HepG2 (cell line): ENCODE data around the gene UBAP1L. TPM values are rescaled to one million over a fixed set of nuclear protein-coding genes. Genes with fewer than 3 reads are reported as not detected.

ENCODE experiments used
- ATAC-seq: fragments of 200-7000 bp; cut with Tn5 transposase; 3 replicates; pipeline ENCODE4 v1.9.1; 2020; ENCODE audit warnings: mild to moderate bottlenecking, moderate library complexity
- BruUV-seq: library from RNA; stranded (reverse); fragments of 400-500 nt; replicated peaks from 2 replicates; lab custom pipeline; 2021; lab: Mats Ljungman, UMichigan
- CTCF ChIA-PET: fragments of 300-600 bp; formaldehyde crosslinking; extraction: SDS; loops from one replicate; lab custom pipeline; 2021; ENCODE audit warnings: low total read pairs, inconsistent platforms, low intra/inter-chr PET ratio; lab: Yijun Ruan, JAX
- POLR2A ChIA-PET: fragments of 350-600 bp; sonication (Branson Sonifier 250); formaldehyde crosslinking; loops from one replicate; lab custom pipeline; 2020; ENCODE audit warnings: antibody characterized with exemption, inconsistent platforms; lab: Yijun Ruan, JAX
- DNase-seq: peaks from one replicate; pipeline ENCODE4 v3.0.0-alpha.2; 2015; ENCODE audit warnings: low spot score
- FAIRE-seq: peaks from 3 replicates; lab custom pipeline; 2011; peaks lifted over from hg19 to GRCh38; lab: Jason Lieb, UNC
- H2AFZ ChIP-seq: one replicate; pipeline ENCODE4 v1.6.1; 2011; ENCODE audit warnings: low read length, inconsistent platforms
- H3K27ac ChIP-seq: fragments of 300-600 bp; 3 replicates; pipeline ENCODE4 v1.8.0; 2011; ENCODE audit warnings: mixed run types, mild to moderate bottlenecking, mixed read lengths, low read length, inconsistent platforms; ENCODE audit not compliant: insufficient read depth; ENCODE audit errors: extremely low read length
- H3K27me3 ChIP-seq, 2 experiments: fragments of 200-600 bp in 1 of 2; 2 replicates in 1 of 2; 3 replicates in 1 of 2; pipeline versions ENCODE4 v1.6.0 to v1.8.0; 2011; ENCODE audit warnings: low read length in 2 of 2, mild to moderate bottlenecking in 2 of 2, moderate library complexity in 2 of 2, inconsistent platforms in 1 of 2; ENCODE audit not compliant: insufficient read depth in 2 of 2, control insufficient read depth in 1 of 2
- H3K36me3 ChIP-seq, 2 experiments: fragments of 200-600 bp in 1 of 2; replicated peaks in 1 of 2; 2 replicates in 1 of 2; 3 replicates in 1 of 2; pipeline versions ENCODE4 v1.5.1 to v1.8.0; 2011; ENCODE audit warnings: low read length in 2 of 2, inconsistent platforms in 1 of 2; ENCODE audit not compliant: insufficient read depth in 2 of 2, control insufficient read depth in 1 of 2
- H3K4me1 ChIP-seq: 2 replicates; pipeline ENCODE4 v1.5.1; 2012; ENCODE audit warnings: low read length, inconsistent platforms; ENCODE audit not compliant: insufficient read depth
- H3K4me2 ChIP-seq: 2 replicates; pipeline ENCODE4 v1.6.0; 2011; ENCODE audit warnings: low read depth, low read length, inconsistent platforms
- H3K4me3 ChIP-seq, 3 experiments: fragments of 200-600 bp in 1 of 3; sonication (generic), shearing (Covaris generic) in 1 of 3; replicated peaks in 1 of 3; 2 replicates each; pipeline ENCODE4 v1.5.1; 2011 to 2016; ENCODE audit warnings: low read length in 3 of 3, inconsistent platforms in 2 of 3, low read depth in 2 of 3, mild to moderate bottlenecking in 2 of 3, control low read depth in 1 of 3, mixed read lengths in 1 of 3; ENCODE audit not compliant: insufficient read depth in 1 of 3
- H3K79me2 ChIP-seq: one replicate; pipeline ENCODE4 v1.6.1; 2011; ENCODE audit warnings: low read length, inconsistent platforms; ENCODE audit not compliant: insufficient read depth
- H3K9ac ChIP-seq: 2 replicates; pipeline ENCODE4 v1.6.0; 2011; ENCODE audit warnings: mild to moderate bottlenecking, low read depth, low read length, inconsistent platforms; ENCODE audit not compliant: insufficient read depth
- H3K9me3 ChIP-seq: 2 replicates; pipeline ENCODE4 v1.5.1; 2012; ENCODE audit warnings: mild to moderate bottlenecking, low read length
- H4K20me1 ChIP-seq: 2 replicates; pipeline ENCODE4 v1.6.0; 2011; ENCODE audit warnings: inconsistent platforms, mild to moderate bottlenecking, low read length, moderate library complexity; ENCODE audit not compliant: insufficient read depth
- ATF7 ChIP-seq, 2 experiments: fragments of 450-650 bp in 1 of 2; sonication (generic) in 1 of 2; formaldehyde crosslinking in 1 of 2; IDR thresholded peaks; 2 replicates each; pipeline versions ENCODE4 v1.4.0 to v1.6.1; 2016 to 2020; ENCODE audit warnings: antibody characterized with exemption in 1 of 2, mild to moderate bottlenecking in 1 of 2, missing genetic modification reagents in 1 of 2
- GTF3A ChIP-seq: sonication (generic); formaldehyde crosslinking; conservative IDR thresholded peaks from 2 replicates; pipeline ENCODE4 v1.4.0; 2020; ENCODE audit warnings: mild to moderate bottlenecking, missing genetic modification reagents
- WGBS: methylation state at CpG from one replicate; pipeline ENCODE4 v1.1.6; 2017; ENCODE audit warnings: low lambda C conversion rate; 5-methylcytosine and 5-hydroxymethylcytosine counted together
- in situ Hi-C: cut with HindIII; loops from 2 replicates; pipeline ENCODE4 v1.10.0; 2017; ENCODE audit warnings: low pct_unique_long_range_greater_than_20kb; ENCODE audit not compliant: extremely low pct_ligation_motif_present
- intact Hi-C: fragments of 100-400 bp; cut with micrococcal nuclease; formaldehyde crosslinking; loops from one replicate; pipeline ENCODE4 v1.10.0; 2022; ENCODE audit not compliant: unreplicated experiment
- polyA plus RNA-seq, 8 experiments: library from polyadenylated mRNA; depleted of rRNA in 3 of 8; stranded (reverse) in 7 of 8; unstranded in 1 of 8; fragments of >200 nt; fragmentation: Illumina TruSeq in 4 of 8; extraction: Trizol in 4 of 8; gene quantifications; 2 replicates each; pipeline versions ENCODE4 v1.2.1 to v1.2.3, GENCODE V29; 2011 to 2016; ENCODE audit warnings: low read depth in 4 of 8, missing spikeins in 1 of 8, mixed read lengths in 1 of 8; ENCODE audit not compliant: insufficient read depth in 1 of 8
- total RNA-seq, 5 experiments: library from RNA; depleted of rRNA; stranded (reverse); fragments of >200 nt; fragmentation: Illumina TruSeq; extraction: Trizol; gene quantifications; 2 replicates each; pipeline ENCODE4 v1.2.3, GENCODE V29; 2016; ENCODE audit warnings: low read depth in 1 of 5
- TF ChIP-seq, protein P1 (sequence below): sonication (generic); formaldehyde crosslinking; IDR thresholded peaks from 2 replicates; pipeline ENCODE4 v1.4.0; 2020; ENCODE audit warnings: missing genetic modification reagents, borderline replicate concordance

The UBAP1L gene
- total and polyA plus RNA-seq, 2 of the 13 experiments (the other 11 are each of a cell fraction or from before 2014, with no cell fraction given), result 0.86 to 1.4 TPM

DNA sequence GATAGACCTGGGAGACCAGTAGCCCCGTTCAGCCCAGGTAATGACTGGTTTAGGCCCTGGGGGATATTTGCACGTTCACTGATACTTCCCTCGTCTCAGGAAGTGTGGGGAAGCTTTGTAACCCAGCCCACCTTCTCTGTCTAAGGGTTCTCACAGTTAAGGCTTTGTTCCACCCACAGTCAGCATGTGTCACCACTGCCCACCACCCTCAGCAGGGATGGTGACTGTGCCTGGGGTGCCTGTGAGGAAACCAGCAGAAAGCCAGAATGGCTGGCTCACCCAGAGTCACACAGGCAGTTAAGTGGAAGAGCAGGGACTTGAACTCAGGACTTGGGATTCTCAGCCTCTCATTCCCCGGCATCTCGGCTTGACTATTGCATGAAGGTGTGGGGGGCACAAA lies 33.2 kb downstream of the UBAP1L start:
- FAIRE-seq, result no peak
- Histone ChIP-seq H3K27me3 (peaks cover 0 to 21% of the 10 kb centered on the region in 2 experiments; a peak in 2 of 5 replicates), H3K4me1 (peaks cover 79% of the 10 kb centered on the region), H3K9me3 (no peaks in the 10 kb centered on the region), H3K4me2 (peak overlapping the region; percentile 44), H3K9ac (no peak overlapping the region), H3K27ac (no peak overlapping the region), H3K36me3 (no peaks in the 10 kb centered on the region), H3K4me3 (no peak overlapping the region; a peak in 1 of 6 replicates), H3K79me2 (no peaks in the 10 kb centered on the region), H2AFZ (no peak overlapping the region), H4K20me1 (no peaks in the 10 kb centered on the region)
- intact Hi-C loops (loop anchor here (2.0 kb wide), 1 partner anchor 27 kb away; no protein-coding TSS in a partner anchor), in situ Hi-C loops (loop anchor here (10.0 kb wide), 1 partner anchor 47 kb away; no protein-coding TSS in a partner anchor)
- ChIA-PET POLR2A (no interaction called here), CTCF (interaction anchor here (2.8 kb wide), 1 partner anchor 48 kb away, joined by 10 read pairs; no protein-coding TSS in a partner anchor)
- BruUV-seq, result no TSS peak
- DNase-seq, result no peak
- no peak for ATAC-seq
- WGBS, result 1% methylated on average over 5 of the region's 5 CpGs
- TF ChIP-seq GTF3A (CRISPR knock-in tag) (0 out of 2 replicates have a peak, but pooled peaks have one; percentile 53), ATF7 (IDR thresholded peaks at IDR 0.05) (no peak), ATF7 (CRISPR knock-in tag; IDR thresholded peaks at IDR 0.05) (0 out of 2 replicates have a peak, but pooled peaks have one; percentile 38)
- TF ChIP-seq, protein P1, sequence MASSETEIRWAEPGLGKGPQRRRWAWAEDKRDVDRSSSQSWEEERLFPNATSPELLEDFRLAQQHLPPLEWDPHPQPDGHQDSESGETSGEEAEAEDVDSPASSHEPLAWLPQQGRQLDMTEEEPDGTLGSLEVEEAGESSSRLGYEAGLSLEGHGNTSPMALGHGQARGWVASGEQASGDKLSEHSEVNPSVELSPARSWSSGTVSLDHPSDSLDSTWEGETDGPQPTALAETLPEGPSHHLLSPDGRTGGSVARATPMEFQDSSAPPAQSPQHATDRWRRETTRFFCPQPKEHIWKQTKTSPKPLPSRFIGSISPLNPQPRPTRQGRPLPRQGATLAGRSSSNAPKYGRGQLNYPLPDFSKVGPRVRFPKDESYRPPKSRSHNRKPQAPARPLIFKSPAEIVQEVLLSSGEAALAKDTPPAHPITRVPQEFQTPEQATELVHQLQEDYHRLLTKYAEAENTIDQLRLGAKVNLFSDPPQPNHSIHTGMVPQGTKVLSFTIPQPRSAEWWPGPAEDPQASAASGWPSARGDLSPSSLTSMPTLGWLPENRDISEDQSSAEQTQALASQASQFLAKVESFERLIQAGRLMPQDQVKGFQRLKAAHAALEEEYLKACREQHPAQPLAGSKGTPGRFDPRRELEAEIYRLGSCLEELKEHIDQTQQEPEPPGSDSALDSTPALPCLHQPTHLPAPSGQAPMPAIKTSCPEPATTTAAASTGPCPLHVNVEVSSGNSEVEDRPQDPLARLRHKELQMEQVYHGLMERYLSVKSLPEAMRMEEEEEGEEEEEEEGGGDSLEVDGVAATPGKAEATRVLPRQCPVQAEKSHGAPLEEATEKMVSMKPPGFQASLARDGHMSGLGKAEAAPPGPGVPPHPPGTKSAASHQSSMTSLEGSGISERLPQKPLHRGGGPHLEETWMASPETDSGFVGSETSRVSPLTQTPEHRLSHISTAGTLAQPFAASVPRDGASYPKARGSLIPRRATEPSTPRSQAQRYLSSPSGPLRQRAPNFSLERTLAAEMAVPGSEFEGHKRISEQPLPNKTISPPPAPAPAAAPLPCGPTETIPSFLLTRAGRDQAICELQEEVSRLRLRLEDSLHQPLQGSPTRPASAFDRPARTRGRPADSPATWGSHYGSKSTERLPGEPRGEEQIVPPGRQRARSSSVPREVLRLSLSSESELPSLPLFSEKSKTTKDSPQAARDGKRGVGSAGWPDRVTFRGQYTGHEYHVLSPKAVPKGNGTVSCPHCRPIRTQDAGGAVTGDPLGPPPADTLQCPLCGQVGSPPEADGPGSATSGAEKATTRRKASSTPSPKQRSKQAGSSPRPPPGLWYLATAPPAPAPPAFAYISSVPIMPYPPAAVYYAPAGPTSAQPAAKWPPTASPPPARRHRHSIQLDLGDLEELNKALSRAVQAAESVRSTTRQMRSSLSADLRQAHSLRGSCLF (CRISPR knock-in tag), result no peak
